Measurements from ENCODE around the gene PRKRA.

- TF ChIP-seq ATF3 (IDR thresholded peaks at IDR 0.05) (no peak), EZH2 (IDR thresholded peaks at IDR 0.05) (no peak)
These were observed 31.9 kb downstream of the PRKRA start for GRCh38 chr2:178419123-178419522.
